HepG2 (cell line): ENCODE measurements around the gene KIRREL2. TPM values are rescaled to one million over a fixed set of nuclear protein-coding genes. Genes with fewer than 3 reads are reported as not detected.
A peak's percentile ranks its signal among the peaks of the same experiment; 100 is the strongest.

Experiments used
- ATAC-seq: fragments of 200-7000 bp; cut with Tn5 transposase; 3 replicates; pipeline ENCODE4 v1.9.1; 2020; ENCODE audit warnings: mild to moderate bottlenecking, moderate library complexity
- BruUV-seq: library from RNA; stranded (reverse); fragments of 400-500 nt; replicated peaks from 2 replicates; lab custom pipeline; 2021; lab: Mats Ljungman, UMichigan
- CTCF ChIA-PET: fragments of 300-600 bp; formaldehyde crosslinking; extraction: SDS; loops from one replicate; lab custom pipeline; 2021; ENCODE audit warnings: low total read pairs, inconsistent platforms, low intra/inter-chr PET ratio; lab: Yijun Ruan, JAX
- POLR2A ChIA-PET: fragments of 350-600 bp; sonication (Branson Sonifier 250); formaldehyde crosslinking; loops from one replicate; lab custom pipeline; 2020; ENCODE audit warnings: antibody characterized with exemption, inconsistent platforms; lab: Yijun Ruan, JAX
- DNase-seq: peaks from one replicate; pipeline ENCODE4 v3.0.0-alpha.2; 2015; ENCODE audit warnings: low spot score
- FAIRE-seq: peaks from 3 replicates; lab custom pipeline; 2011; peaks lifted over from hg19 to GRCh38; lab: Jason Lieb, UNC
- H2AFZ ChIP-seq: one replicate; pipeline ENCODE4 v1.6.1; 2011; ENCODE audit warnings: low read length, inconsistent platforms
- H3K27ac ChIP-seq: fragments of 300-600 bp; 3 replicates; pipeline ENCODE4 v1.8.0; 2011; ENCODE audit warnings: mixed run types, mild to moderate bottlenecking, mixed read lengths, low read length, inconsistent platforms; ENCODE audit not compliant: insufficient read depth; ENCODE audit errors: extremely low read length
- H3K27me3 ChIP-seq, 2 experiments: fragments of 200-600 bp in 1 of 2; 2 replicates in 1 of 2; 3 replicates in 1 of 2; pipeline versions ENCODE4 v1.6.0 to v1.8.0; 2011; ENCODE audit warnings: low read length in 2 of 2, mild to moderate bottlenecking in 2 of 2, moderate library complexity in 2 of 2, inconsistent platforms in 1 of 2; ENCODE audit not compliant: insufficient read depth in 2 of 2, control insufficient read depth in 1 of 2
- H3K36me3 ChIP-seq, 2 experiments: fragments of 200-600 bp in 1 of 2; replicated peaks in 1 of 2; 2 replicates in 1 of 2; 3 replicates in 1 of 2; pipeline versions ENCODE4 v1.5.1 to v1.8.0; 2011; ENCODE audit warnings: low read length in 2 of 2, inconsistent platforms in 1 of 2; ENCODE audit not compliant: insufficient read depth in 2 of 2, control insufficient read depth in 1 of 2
- H3K4me1 ChIP-seq: 2 replicates; pipeline ENCODE4 v1.5.1; 2012; ENCODE audit warnings: low read length, inconsistent platforms; ENCODE audit not compliant: insufficient read depth
- H3K4me2 ChIP-seq: 2 replicates; pipeline ENCODE4 v1.6.0; 2011; ENCODE audit warnings: low read depth, low read length, inconsistent platforms
- H3K4me3 ChIP-seq, 3 experiments: fragments of 200-600 bp in 1 of 3; sonication (generic), shearing (Covaris generic) in 1 of 3; replicated peaks in 1 of 3; 2 replicates each; pipeline ENCODE4 v1.5.1; 2011 to 2016; ENCODE audit warnings: low read length in 3 of 3, inconsistent platforms in 2 of 3, low read depth in 2 of 3, mild to moderate bottlenecking in 2 of 3, control low read depth in 1 of 3, mixed read lengths in 1 of 3; ENCODE audit not compliant: insufficient read depth in 1 of 3
- H3K79me2 ChIP-seq: one replicate; pipeline ENCODE4 v1.6.1; 2011; ENCODE audit warnings: low read length, inconsistent platforms; ENCODE audit not compliant: insufficient read depth
- H3K9ac ChIP-seq: 2 replicates; pipeline ENCODE4 v1.6.0; 2011; ENCODE audit warnings: mild to moderate bottlenecking, low read depth, low read length, inconsistent platforms; ENCODE audit not compliant: insufficient read depth
- H3K9me3 ChIP-seq: 2 replicates; pipeline ENCODE4 v1.5.1; 2012; ENCODE audit warnings: mild to moderate bottlenecking, low read length
- H4K20me1 ChIP-seq: 2 replicates; pipeline ENCODE4 v1.6.0; 2011; ENCODE audit warnings: inconsistent platforms, mild to moderate bottlenecking, low read length, moderate library complexity; ENCODE audit not compliant: insufficient read depth
- AGO1 ChIP-seq: fragments of 200-400 bp; formaldehyde crosslinking; IDR thresholded peaks from 2 replicates; pipeline ENCODE4 v1.6.1; 2017; ENCODE audit warnings: mild to moderate bottlenecking, low read depth, low read length, moderate library complexity; ENCODE audit not compliant: poor library complexity, severe bottlenecking
- FOSL2 ChIP-seq: sonication (generic); formaldehyde crosslinking; IDR thresholded peaks from 2 replicates; pipeline ENCODE4 v1.4.0; 2020; ENCODE audit warnings: missing genetic modification reagents
- FOXA1 ChIP-seq, 2 experiments: fragments of 450-650 bp in 1 of 2; sonication (generic) in 1 of 2; formaldehyde crosslinking in 1 of 2; IDR thresholded peaks; 2 replicates each; pipeline versions ENCODE4 v1.4.0 to v1.6.1; 2016 to 2020; ENCODE audit warnings: missing genetic modification reagents in 1 of 2
- HES4 ChIP-seq: sonication (generic); formaldehyde crosslinking; IDR thresholded peaks from 2 replicates; pipeline ENCODE4 v1.9.0; 2021; ENCODE audit warnings: mild to moderate bottlenecking, missing genetic modification reagents, borderline replicate concordance
- HNRNPUL1 ChIP-seq: fragments of 200-400 bp; formaldehyde crosslinking; IDR thresholded peaks from 2 replicates; pipeline ENCODE4 v1.6.1; 2017; ENCODE audit warnings: low read depth, mild to moderate bottlenecking, low read length, moderate library complexity
- IKZF4 ChIP-seq: sonication (generic); formaldehyde crosslinking; IDR thresholded peaks from 2 replicates; pipeline ENCODE4 v1.5.1; 2020; ENCODE audit warnings: borderline replicate concordance, mild to moderate bottlenecking, low read depth, missing genetic modification reagents; ENCODE audit errors: not compliant biosample characterization
- MYC ChIP-seq: sonication (generic); formaldehyde crosslinking; IDR thresholded peaks from 2 replicates; pipeline ENCODE4 v1.9.0; 2021; ENCODE audit warnings: missing genetic modification reagents, borderline replicate concordance
- NRL ChIP-seq: sonication (generic); formaldehyde crosslinking; IDR thresholded peaks from 2 replicates; pipeline ENCODE4 v1.5.0; 2020; ENCODE audit warnings: missing genetic modification reagents, mild to moderate bottlenecking, moderate library complexity, borderline replicate concordance
- SMAD3 ChIP-seq: sonication (generic); formaldehyde crosslinking; IDR thresholded peaks from 2 replicates; pipeline ENCODE4 v1.4.0; 2020; ENCODE audit warnings: missing genetic modification reagents
- SP140L ChIP-seq: sonication (generic); formaldehyde crosslinking; IDR thresholded peaks from 2 replicates; pipeline ENCODE4 v1.4.0; 2020; ENCODE audit warnings: missing genetic modification reagents, borderline replicate concordance
- SYNCRIP ChIP-seq: fragments of 200-400 bp; formaldehyde crosslinking; IDR thresholded peaks from 2 replicates; pipeline ENCODE4 v1.6.1; 2018; ENCODE audit warnings: mild to moderate bottlenecking, low read depth, low read length; ENCODE audit not compliant: insufficient read depth
- TCF12 ChIP-seq, 2 experiments: fragments of 450-650 bp in 1 of 2; sonication (generic) in 1 of 2; formaldehyde crosslinking in 1 of 2; IDR thresholded peaks; 2 replicates each; pipeline versions ENCODE4 v1.6.1 to v1.8.0; 2017 to 2022; ENCODE audit warnings: antibody characterized with exemption in 1 of 2, mild to moderate bottlenecking in 1 of 2, missing genetic modification reagents in 1 of 2, moderate library complexity in 1 of 2
- ZEB1 ChIP-seq: IDR thresholded peaks from 2 replicates; pipeline ENCODE4 v1.6.1; 2012; ENCODE audit warnings: mild to moderate bottlenecking, low read depth, inconsistent platforms; ENCODE audit not compliant: insufficient replicate concordance
- ZFX ChIP-seq: sonication (generic); formaldehyde crosslinking; IDR thresholded peaks from 2 replicates; pipeline ENCODE4 v1.4.0; 2020; ENCODE audit warnings: mild to moderate bottlenecking, low read depth, missing genetic modification reagents, moderate library complexity
- ZNF263 ChIP-seq: sonication (generic); formaldehyde crosslinking; IDR thresholded peaks from 2 replicates; pipeline ENCODE4 v1.4.0; 2020; ENCODE audit warnings: missing genetic modification reagents
- ZNF274 ChIP-seq: sonication (generic); formaldehyde crosslinking; IDR thresholded peaks from 2 replicates; pipeline ENCODE4 v1.5.1; 2020; ENCODE audit warnings: mild to moderate bottlenecking, missing genetic modification reagents
- ZNF33A ChIP-seq: sonication (generic); formaldehyde crosslinking; IDR thresholded peaks from 2 replicates; pipeline ENCODE4 v1.5.1; 2020; ENCODE audit warnings: missing genetic modification reagents, mild to moderate bottlenecking, moderate library complexity, borderline replicate concordance
- ZNF350 ChIP-seq: sonication (generic); formaldehyde crosslinking; IDR thresholded peaks from 2 replicates; pipeline ENCODE4 v1.4.0; 2020; ENCODE audit warnings: mild to moderate bottlenecking, low read depth, missing genetic modification reagents, borderline replicate concordance
- ZNF563 ChIP-seq: sonication (generic); formaldehyde crosslinking; IDR thresholded peaks from 2 replicates; pipeline ENCODE4 v1.8.0; 2022; ENCODE audit warnings: mild to moderate bottlenecking, moderate library complexity, missing genetic modification reagents
- WGBS: methylation state at CpG from one replicate; pipeline ENCODE4 v1.1.6; 2017; ENCODE audit warnings: low lambda C conversion rate; 5-methylcytosine and 5-hydroxymethylcytosine counted together
- in situ Hi-C: cut with HindIII; loops from 2 replicates; pipeline ENCODE4 v1.10.0; 2017; ENCODE audit warnings: low pct_unique_long_range_greater_than_20kb; ENCODE audit not compliant: extremely low pct_ligation_motif_present
- intact Hi-C: fragments of 100-400 bp; cut with micrococcal nuclease; formaldehyde crosslinking; loops from one replicate; pipeline ENCODE4 v1.10.0; 2022; ENCODE audit not compliant: unreplicated experiment
- polyA plus RNA-seq, 8 experiments: library from polyadenylated mRNA; depleted of rRNA in 3 of 8; stranded (reverse) in 7 of 8; unstranded in 1 of 8; fragments of >200 nt; fragmentation: Illumina TruSeq in 4 of 8; extraction: Trizol in 4 of 8; gene quantifications; 2 replicates each; pipeline versions ENCODE4 v1.2.1 to v1.2.3, GENCODE V29; 2011 to 2016; ENCODE audit warnings: low read depth in 4 of 8, missing spikeins in 1 of 8, mixed read lengths in 1 of 8; ENCODE audit not compliant: insufficient read depth in 1 of 8
- total RNA-seq, 5 experiments: library from RNA; depleted of rRNA; stranded (reverse); fragments of >200 nt; fragmentation: Illumina TruSeq; extraction: Trizol; gene quantifications; 2 replicates each; pipeline ENCODE4 v1.2.3, GENCODE V29; 2016; ENCODE audit warnings: low read depth in 1 of 5

Gene KIRREL2
- total and polyA plus RNA-seq, 2 of the 13 experiments (the other 11 are each of a cell fraction or from before 2014, with no cell fraction given), result 0.18 to 2.4 TPM

DNA sequence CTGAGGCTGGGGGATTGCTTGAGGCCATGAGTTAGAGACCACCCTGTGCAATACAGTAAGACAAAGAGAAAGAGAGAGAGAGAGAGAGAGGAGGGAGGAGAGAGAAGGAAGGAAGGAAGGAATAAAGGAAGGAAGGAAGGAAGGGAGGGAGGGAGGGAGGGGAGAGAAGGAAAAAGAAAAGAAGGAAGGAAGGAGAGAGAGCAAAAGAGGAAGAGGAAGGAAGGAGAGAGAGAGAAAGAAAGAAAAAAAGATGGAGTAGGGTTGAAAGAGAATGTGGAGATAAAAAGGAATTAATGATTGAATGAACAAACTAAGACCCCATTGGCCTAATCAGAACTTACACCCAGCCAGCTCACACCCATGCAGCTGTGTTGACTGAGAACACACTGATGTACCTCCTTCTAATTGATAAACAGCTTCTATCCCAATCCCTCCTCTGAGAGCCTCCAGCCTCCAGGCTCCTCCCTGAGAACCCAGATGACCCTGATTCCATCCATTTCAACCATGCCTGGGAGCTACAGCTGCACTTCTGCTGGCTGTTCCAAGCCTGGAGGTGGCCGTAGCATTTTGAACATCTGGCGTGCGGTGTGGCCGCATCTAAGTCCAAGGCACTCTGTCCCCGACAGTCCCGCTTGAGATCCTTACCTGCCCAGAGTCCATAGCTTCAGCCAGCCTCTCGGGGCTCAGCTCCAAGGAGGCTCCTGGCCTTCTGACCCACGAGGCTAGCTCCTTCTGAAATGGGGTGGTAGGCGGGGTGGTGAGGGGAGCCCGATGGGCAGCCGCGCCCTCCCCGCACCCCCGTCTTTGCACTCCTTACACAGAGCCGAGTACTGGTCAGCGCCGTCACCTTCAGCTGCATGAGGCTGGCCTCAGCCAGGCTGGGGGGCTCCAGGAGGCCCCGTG, 45.1 kb upstream of the KIRREL2 start (continued):
- TF ChIP-seq SMAD3 (0 out of 2 replicates have a peak, but pooled peaks have one; percentile 24), FOSL2 (CRISPR knock-in tag) (no peak), ZNF263 (CRISPR knock-in tag) (peak; percentile 89), MYC (CRISPR knock-in tag) (0 out of 2 replicates have a peak, but pooled peaks have one; percentile 39), ZNF274 (peak; percentile 24; the same call in 1 of the 2 replicates), ZEB1 (peak; percentile 23), AGO1 (no peak), ZNF350 (CRISPR knock-in tag) (0 out of 2 replicates have a peak, but pooled peaks have one; percentile 20)

DNA sequence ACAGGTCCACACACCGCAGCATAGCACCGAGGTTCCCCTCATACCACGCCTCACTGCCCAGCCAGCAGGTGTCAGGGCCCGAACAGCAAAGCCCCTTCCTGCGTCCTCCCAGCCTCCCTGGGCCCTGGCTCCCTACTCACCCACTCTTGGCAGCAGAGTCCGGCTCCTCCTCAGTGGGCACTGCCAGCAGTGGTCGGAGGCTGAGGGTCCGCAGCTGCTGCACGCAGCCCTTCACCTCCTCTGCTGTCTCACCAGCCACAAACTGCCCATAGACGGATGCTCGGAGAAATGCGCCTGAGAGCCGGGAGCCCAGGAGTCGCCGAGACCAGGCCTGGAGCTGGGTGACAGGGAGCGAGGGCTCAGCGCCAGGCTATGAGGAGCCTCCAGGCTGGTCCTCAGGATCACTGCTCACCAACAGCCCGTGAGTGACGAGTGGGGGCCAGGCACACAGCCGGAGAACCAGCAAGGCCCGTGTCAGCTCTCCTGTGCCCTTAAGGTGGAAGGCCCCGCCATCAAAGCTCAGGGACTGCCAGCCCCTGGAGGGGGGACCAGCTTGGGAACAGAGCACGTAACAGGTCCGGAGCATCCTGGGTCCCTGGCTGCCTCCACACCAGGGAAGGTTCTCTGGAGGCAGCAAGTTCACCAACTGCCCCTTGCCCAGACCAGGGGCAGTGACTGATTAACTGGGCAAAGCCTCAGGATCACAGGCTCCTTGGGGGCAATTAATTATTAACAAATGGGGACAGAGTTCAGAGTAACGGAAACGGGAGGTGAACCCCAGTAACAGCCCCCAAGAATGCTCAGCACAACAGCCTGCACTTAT, 44.3 kb upstream of the KIRREL2 start, which contains the start of gene PRODH2:
TSS of gene PRODH2 (minus strand) at position 626 of the 823 bp plus-strand sequence. CDS start at position 586, 40 bp downstream.
- peak within 1 kb of the TSS; percentile 79 for H3K27ac ChIP-seq
- peak; percentile 92 for ATAC-seq
- no TSS peak for BruUV-seq
- peak; percentile 95 for FAIRE-seq
- H3K36me3 ChIP-seq, result peaks cover 0 to 5% of the 10 kb centered on the region in 2 experiments; a peak in 2 of 5 replicates
- H3K4me2 ChIP-seq, result peak within 1 kb of the TSS; percentile 92
- peaks cover 17% of the 10 kb centered on the region for H3K79me2 ChIP-seq
- H4K20me1 ChIP-seq, result no peaks in the 10 kb centered on the region
- in situ Hi-C loops (loop anchor here (10.0 kb wide), 1 partner anchor 118 kb away; no protein-coding TSS in a partner anchor), intact Hi-C loops (loop anchor here (1.0 to 10.0 kb wide), 4 partner anchors 35 to 119 kb away; partner anchors contain the start of gene ARHGAP33)
- ChIA-PET CTCF (no interaction called here), POLR2A (interaction anchor here (0.7 to 2.3 kb wide), 11 partner anchors 9 to 151 kb away, joined by 3 to 14 read pairs (median 4); partner anchors contain the start of genes LIN37, PSENEN and U2AF1L4)
- H2AFZ ChIP-seq, result no peak within 1 kb of the TSS
- WGBS, result 0% methylated on average over 7 of the region's 26 CpGs
- peak; percentile 87 for DNase-seq
- peak within 1 kb of the TSS; percentile 79 for H3K9ac ChIP-seq
- peaks cover 45% of the 10 kb centered on the region for H3K4me1 ChIP-seq
- no peaks in the 10 kb centered on the region for H3K9me3 ChIP-seq
- H3K4me3 ChIP-seq, result peak within 1 kb of the TSS; percentile 86 to 98 (median 91)
- H3K27me3 ChIP-seq, result no peaks in the 10 kb centered on the region; a peak in 1 of 5 replicates
- TF ChIP-seq NRL (CRISPR knock-in tag), result peak; percentile 43
- peak; percentile 74; the same call in 1 of the 2 replicates for TF ChIP-seq HES4 (CRISPR knock-in tag)
- no peak for TF ChIP-seq FOXA1 (IDR thresholded peaks at IDR 0.05)
- 0 out of 2 replicates have a peak, but pooled peaks have one; percentile 20 for TF ChIP-seq FOXA1 (CRISPR knock-in tag; IDR thresholded peaks at IDR 0.05)
- 0 out of 2 replicates have a peak, but pooled peaks have one; percentile 66 for TF ChIP-seq SP140L (CRISPR knock-in tag)
- TF ChIP-seq ZNF33A (CRISPR knock-in tag), result peak; percentile 26; the same call in 1 of the 2 replicates
- TF ChIP-seq IKZF4 (CRISPR knock-in tag), result peak; percentile 33
- 0 out of 2 replicates have a peak, but pooled peaks have one; percentile 20 for TF ChIP-seq ZNF563 (CRISPR knock-in tag)
- TF ChIP-seq ZFX (CRISPR knock-in tag), result peak; percentile 63; the same call in 1 of the 2 replicates
- no peak for TF ChIP-seq HNRNPUL1
- TF ChIP-seq TCF12 (IDR thresholded peaks at IDR 0.05), result no peak
- TF ChIP-seq TCF12 (CRISPR knock-in tag; IDR thresholded peaks at IDR 0.05), result 0 out of 2 replicates have a peak, but pooled peaks have one; percentile 16
- no peak for TF ChIP-seq SYNCRIP
